Calu3 (cell line): ENCODE data around the gene RNASE1. TPM values are rescaled to one million over a fixed set of nuclear protein-coding genes. Genes with fewer than 3 reads are reported as not detected.
"Not testable (repeated sequence)": the region's sequence is repeated elsewhere in the genome, so short reads cannot be mapped to it uniquely, and the experiment has no call there.

Experiments
- BruUV-seq: library from RNA; stranded (reverse); fragments of 400-500 nt; replicated peaks from 2 replicates; lab custom pipeline; 2021; lab: Mats Ljungman, UMichigan
- CTCF ChIA-PET: fragments of 300-600 bp; sonication (Branson Sonifier 250); formaldehyde crosslinking; loops from one replicate; lab custom pipeline; 2022; ENCODE audit warnings: antibody characterized with exemption; lab: Charles Lee
- DNase-seq: peaks from one replicate; pipeline ENCODE4 v3.0.0; 2022
- H3K27ac Mint-ChIP-seq: one replicate; pipeline ENCODE4 v1.8.0; 2022; ENCODE audit warnings: mixed read lengths; ENCODE audit not compliant: unreplicated experiment
- H3K27me3 Mint-ChIP-seq: one replicate; pipeline ENCODE4 v1.8.0; 2022; ENCODE audit warnings: mixed read lengths; ENCODE audit not compliant: unreplicated experiment
- H3K36me3 Mint-ChIP-seq: one replicate; pipeline ENCODE4 v1.8.0; 2022; ENCODE audit warnings: mild to moderate bottlenecking, moderate library complexity, mixed read lengths; ENCODE audit not compliant: insufficient read depth, unreplicated experiment
- H3K4me1 Mint-ChIP-seq: one replicate; pipeline ENCODE4 v1.8.0; 2022; ENCODE audit warnings: mild to moderate bottlenecking, low read depth, mixed read lengths; ENCODE audit not compliant: unreplicated experiment
- H3K4me3 Mint-ChIP-seq: one replicate; pipeline ENCODE4 v1.8.0; 2022; ENCODE audit warnings: mild to moderate bottlenecking, low read depth, moderate library complexity, mixed read lengths; ENCODE audit not compliant: unreplicated experiment
- H3K9me3 Mint-ChIP-seq: one replicate; pipeline ENCODE4 v1.8.0; 2022; ENCODE audit warnings: low read depth, mixed read lengths; ENCODE audit not compliant: unreplicated experiment
- intact Hi-C: fragments of 100-400 bp; cut with micrococcal nuclease; formaldehyde crosslinking; loops from one replicate; pipeline ENCODE4 v1.10.0; 2022; ENCODE audit not compliant: unreplicated experiment
- total RNA-seq: library from RNA; stranded (reverse); gene quantifications from 2 replicates; pipeline ENCODE4 v1.2.3, GENCODE V29; 2022
- TF ChIP-seq, protein P1 (sequence below): fragments of 200-600 bp; IDR thresholded peaks from one replicate; pipeline ENCODE4 v1.8.0; 2022; ENCODE audit warnings: antibody characterized with exemption; ENCODE audit not compliant: unreplicated experiment

Gene RNASE1
- total RNA-seq, 1 experiment from 2014 or later = 45.8 TPM

- intact Hi-C loops = no loop called here
- TF ChIP-seq, protein P1, sequence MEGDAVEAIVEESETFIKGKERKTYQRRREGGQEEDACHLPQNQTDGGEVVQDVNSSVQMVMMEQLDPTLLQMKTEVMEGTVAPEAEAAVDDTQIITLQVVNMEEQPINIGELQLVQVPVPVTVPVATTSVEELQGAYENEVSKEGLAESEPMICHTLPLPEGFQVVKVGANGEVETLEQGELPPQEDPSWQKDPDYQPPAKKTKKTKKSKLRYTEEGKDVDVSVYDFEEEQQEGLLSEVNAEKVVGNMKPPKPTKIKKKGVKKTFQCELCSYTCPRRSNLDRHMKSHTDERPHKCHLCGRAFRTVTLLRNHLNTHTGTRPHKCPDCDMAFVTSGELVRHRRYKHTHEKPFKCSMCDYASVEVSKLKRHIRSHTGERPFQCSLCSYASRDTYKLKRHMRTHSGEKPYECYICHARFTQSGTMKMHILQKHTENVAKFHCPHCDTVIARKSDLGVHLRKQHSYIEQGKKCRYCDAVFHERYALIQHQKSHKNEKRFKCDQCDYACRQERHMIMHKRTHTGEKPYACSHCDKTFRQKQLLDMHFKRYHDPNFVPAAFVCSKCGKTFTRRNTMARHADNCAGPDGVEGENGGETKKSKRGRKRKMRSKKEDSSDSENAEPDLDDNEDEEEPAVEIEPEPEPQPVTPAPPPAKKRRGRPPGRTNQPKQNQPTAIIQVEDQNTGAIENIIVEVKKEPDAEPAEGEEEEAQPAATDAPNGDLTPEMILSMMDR = no peak
- Mint-ChIP-seq H3K9me3 (peaks cover 3% of the 10 kb centered on the region), H3K4me1 (peaks cover 24% of the 10 kb centered on the region), H3K36me3 (no peaks in the 10 kb centered on the region), H3K27me3 (no peaks in the 10 kb centered on the region), H3K27ac (no peak overlapping the region), H3K4me3 (no peak overlapping the region)
- no TSS peak for BruUV-seq
- CTCF ChIA-PET = no interaction called here
- no peak for DNase-seq
These were observed 17.6 kb upstream of the RNASE1 start for GRCh38 chr14:20820063-20820904.

GRCh38 chr14:20818861-20819260 lies 16.2 kb upstream of the RNASE1 start:
- Mint-ChIP-seq H3K4me1 (peaks cover 24% of the 10 kb centered on the region), H3K9me3 (peaks cover 3% of the 10 kb centered on the region), H3K27me3 (no peaks in the 10 kb centered on the region), H3K27ac (no peak overlapping the region), H3K36me3 (no peaks in the 10 kb centered on the region), H3K4me3 (no peak overlapping the region)
- intact Hi-C loops = no loop called here
- no TSS peak for BruUV-seq
- TF ChIP-seq, protein P1 = peak; percentile 40
- CTCF ChIA-PET = interaction anchor here (1.0 to 1.4 kb wide), 3 partner anchors 30 to 39 kb away, joined by 4 to 5 read pairs (median 4); no protein-coding TSS in a partner anchor
- peak; percentile 56 for DNase-seq

GRCh38 chr14:20815946-20816345 lies 13.3 kb upstream of the RNASE1 start:
- intact Hi-C loops, H3K4me1 Mint-ChIP-seq, DNase-seq, H3K27me3 Mint-ChIP-seq, H3K36me3 Mint-ChIP-seq, H3K4me3 Mint-ChIP-seq, H3K27ac Mint-ChIP-seq, BruUV-seq, H3K9me3 Mint-ChIP-seq, CTCF ChIA-PET: not testable (repeated sequence)

DNA sequence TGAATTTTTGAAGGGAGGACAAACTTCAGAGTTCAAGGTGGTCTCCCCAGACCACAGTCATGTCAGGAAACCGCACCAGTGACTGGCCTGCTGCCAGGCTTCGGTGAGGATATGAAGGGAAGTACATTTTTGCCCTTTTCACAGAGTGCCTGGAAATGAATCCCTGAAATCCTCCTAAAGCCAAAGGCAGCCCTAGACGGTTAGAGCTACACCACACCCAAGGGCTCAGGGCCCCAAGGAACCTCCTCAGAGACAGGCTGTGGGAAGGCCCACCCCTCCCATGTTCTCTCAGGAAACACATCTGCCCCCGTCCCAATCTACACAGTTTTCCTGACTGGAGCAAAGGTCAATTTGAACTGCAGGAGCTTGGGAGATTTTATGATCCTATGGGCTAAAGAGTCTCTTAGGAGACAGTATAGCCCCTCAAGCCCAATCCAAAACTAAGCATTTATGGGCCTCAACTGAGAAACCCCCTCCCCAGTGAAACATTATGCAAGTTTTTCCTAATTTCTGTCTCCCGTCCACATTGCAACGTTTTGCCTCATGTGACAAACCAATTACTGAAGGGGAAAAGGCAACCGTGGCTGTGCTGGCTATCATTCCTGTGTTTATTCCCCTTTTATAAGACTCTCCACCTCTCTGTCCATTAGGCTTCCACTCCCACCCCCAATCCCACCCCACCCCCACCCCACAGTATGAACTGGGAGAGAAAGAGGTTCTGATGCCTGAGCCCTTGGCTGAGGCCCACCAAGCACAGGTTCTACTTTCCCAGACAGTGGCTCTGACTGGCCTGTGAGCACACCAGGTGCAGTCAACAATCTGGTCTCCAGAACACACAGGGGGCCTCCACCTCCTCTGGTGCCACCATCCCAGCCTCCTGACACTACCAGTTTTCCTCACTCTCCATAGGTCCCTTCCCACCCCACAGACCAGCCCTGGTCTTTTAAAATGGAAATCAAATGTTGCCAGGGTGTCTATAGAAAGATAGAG lies 9.6 kb upstream of the RNASE1 start:
- no peaks in the 10 kb centered on the region for H3K27me3 Mint-ChIP-seq
- no peak overlapping the region for H3K27ac Mint-ChIP-seq
- H3K4me3 Mint-ChIP-seq = no peak overlapping the region
- TF ChIP-seq, protein P1 = no peak
- intact Hi-C loops = no loop called here
- H3K9me3 Mint-ChIP-seq = no peaks in the 10 kb centered on the region
- no peak for DNase-seq
- peaks cover 25% of the 10 kb centered on the region for H3K4me1 Mint-ChIP-seq
- no peaks in the 10 kb centered on the region for H3K36me3 Mint-ChIP-seq
- BruUV-seq = no TSS peak
- CTCF ChIA-PET = interaction anchor here (0.6 to 1.1 kb wide), 3 partner anchors 10 to 19 kb away, joined by 3 to 4 read pairs (median 3); partner anchors contain the start of gene RNASE1
